SU-DHL-6 (cell line): ENCODE data around the gene KLHL8.

ENCODE experiments used
- H2AFZ ChIP-seq: fragments of 200-600 bp; sonication (generic); 2 replicates; pipeline ENCODE4 v1.6.1; 2014; ENCODE audit warnings: low read depth, mild to moderate bottlenecking, moderate library complexity, mixed read lengths, antibody characterized with exemption, low read length; ENCODE audit not compliant: severe bottlenecking
- H3F3A ChIP-seq: fragments of 200-600 bp; shearing (Covaris generic); 2 replicates; pipeline ENCODE4 v1.6.0; 2016; ENCODE audit warnings: antibody characterized with exemption, mild to moderate bottlenecking; ENCODE audit not compliant: insufficient read depth
- H3K27ac ChIP-seq: fragments of 200-600 bp; sonication (generic); 2 replicates; pipeline ENCODE4 v1.5.1; 2016; ENCODE audit warnings: low read depth, mild to moderate bottlenecking, low read length, moderate library complexity, mixed read lengths
- H3K27me3 ChIP-seq: fragments of 200-600 bp; sonication (generic), shearing (Covaris generic); 2 replicates; pipeline ENCODE4 v1.6.0; 2014; ENCODE audit warnings: mild to moderate bottlenecking, low read length
- H3K36me3 ChIP-seq: fragments of 200-600 bp; sonication (generic); 2 replicates; pipeline ENCODE4 v1.6.1; 2014; ENCODE audit warnings: mild to moderate bottlenecking, low read length, mixed read lengths
- H3K4me2 ChIP-seq: fragments of 300-600, 200-600 bp; shearing (Covaris generic), sonication (generic); 2 replicates; pipeline ENCODE4 v1.6.0; 2014; ENCODE audit warnings: low read length, low read depth, mild to moderate bottlenecking; ENCODE audit not compliant: poor library complexity, severe bottlenecking
- H3K4me3 ChIP-seq: fragments of 200-600 bp; sonication (generic); 2 replicates; pipeline ENCODE4 v1.5.1; 2014; ENCODE audit warnings: antibody characterized with exemption, low read length, mild to moderate bottlenecking, mixed read lengths; ENCODE audit not compliant: insufficient read depth, poor library complexity, severe bottlenecking
- H3K79me2 ChIP-seq: fragments of 200-600 bp; sonication (generic); 2 replicates; pipeline ENCODE4 v1.6.1; 2014; ENCODE audit warnings: mild to moderate bottlenecking, low read length, moderate library complexity; ENCODE audit not compliant: insufficient read depth
- H3K9ac ChIP-seq: fragments of 200-600 bp; sonication (generic); 2 replicates; pipeline ENCODE4 v1.7.0; 2014; ENCODE audit warnings: mild to moderate bottlenecking, low read length
- H3K9me2 ChIP-seq: fragments of 200-600 bp; sonication (generic); replicated peaks from 2 replicates; pipeline ENCODE4 v1.6.1; 2014; ENCODE audit warnings: low read length; ENCODE audit not compliant: insufficient read depth
- H3K9me3 ChIP-seq: fragments of 200-600 bp; sonication (generic); 2 replicates; pipeline ENCODE4 v1.6.1; 2014; ENCODE audit warnings: low read length, mixed read lengths; ENCODE audit not compliant: insufficient read depth
- H4K20me1 ChIP-seq: fragments of 200-600 bp; sonication (generic); 2 replicates; pipeline ENCODE4 v1.6.1; 2014; ENCODE audit warnings: low read depth, mild to moderate bottlenecking, antibody characterized with exemption, low read length, moderate library complexity, mixed read lengths
- EZH2phosphoT487 ChIP-seq: fragments of 200-600 bp; sonication (generic), shearing (Covaris generic); conservative IDR thresholded peaks from 2 replicates; pipeline ENCODE4 v1.6.1; 2018; ENCODE audit warnings: mild to moderate bottlenecking, antibody characterized with exemption, low read length, moderate library complexity, mixed read lengths
- TF ChIP-seq, protein P1 (sequence below): fragments of 200-600 bp; sonication (generic); IDR thresholded peaks from one replicate; pipeline ENCODE4 v1.5.1; 2017; ENCODE audit warnings: antibody characterized with exemption, mild to moderate bottlenecking, low read length, moderate library complexity; ENCODE audit not compliant: insufficient read depth, poor library complexity, severe bottlenecking

Gene KLHL8

DNA sequence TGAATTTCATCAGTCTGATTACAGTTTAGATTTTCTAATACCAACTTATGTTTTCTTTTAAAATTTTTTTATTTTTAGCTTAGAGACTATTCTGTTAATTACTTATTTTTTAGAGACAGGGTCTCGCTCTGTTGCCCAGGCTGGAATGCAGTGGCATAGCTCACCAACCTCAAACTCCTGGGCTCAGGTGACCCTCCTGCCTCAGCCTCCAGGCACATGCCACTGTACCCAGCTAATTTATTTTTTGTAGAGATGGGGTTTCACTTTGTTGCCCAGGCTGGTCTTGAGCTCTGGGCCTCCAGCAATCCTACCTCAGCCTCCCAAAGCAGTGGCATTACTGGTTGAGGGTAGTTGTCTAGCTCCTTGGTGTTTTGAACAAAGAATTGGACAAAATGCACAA lies 102.0 kb downstream of the KLHL8 start:
- no peak overlapping the region for H2AFZ ChIP-seq
- H3K4me3 ChIP-seq: no peak overlapping the region
- no peaks in the 10 kb centered on the region for H3K27me3 ChIP-seq
- H3K27ac ChIP-seq: no peak overlapping the region
- H3K9ac ChIP-seq: no peak overlapping the region
- no peaks in the 10 kb centered on the region for H3K36me3 ChIP-seq
- no peaks in the 10 kb centered on the region for H3K9me2 ChIP-seq
- no peak for TF ChIP-seq EZH2phosphoT487
- TF ChIP-seq, protein P1, sequence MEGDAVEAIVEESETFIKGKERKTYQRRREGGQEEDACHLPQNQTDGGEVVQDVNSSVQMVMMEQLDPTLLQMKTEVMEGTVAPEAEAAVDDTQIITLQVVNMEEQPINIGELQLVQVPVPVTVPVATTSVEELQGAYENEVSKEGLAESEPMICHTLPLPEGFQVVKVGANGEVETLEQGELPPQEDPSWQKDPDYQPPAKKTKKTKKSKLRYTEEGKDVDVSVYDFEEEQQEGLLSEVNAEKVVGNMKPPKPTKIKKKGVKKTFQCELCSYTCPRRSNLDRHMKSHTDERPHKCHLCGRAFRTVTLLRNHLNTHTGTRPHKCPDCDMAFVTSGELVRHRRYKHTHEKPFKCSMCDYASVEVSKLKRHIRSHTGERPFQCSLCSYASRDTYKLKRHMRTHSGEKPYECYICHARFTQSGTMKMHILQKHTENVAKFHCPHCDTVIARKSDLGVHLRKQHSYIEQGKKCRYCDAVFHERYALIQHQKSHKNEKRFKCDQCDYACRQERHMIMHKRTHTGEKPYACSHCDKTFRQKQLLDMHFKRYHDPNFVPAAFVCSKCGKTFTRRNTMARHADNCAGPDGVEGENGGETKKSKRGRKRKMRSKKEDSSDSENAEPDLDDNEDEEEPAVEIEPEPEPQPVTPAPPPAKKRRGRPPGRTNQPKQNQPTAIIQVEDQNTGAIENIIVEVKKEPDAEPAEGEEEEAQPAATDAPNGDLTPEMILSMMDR: no peak
- no peaks in the 10 kb centered on the region for H3K79me2 ChIP-seq
- H3K9me3 ChIP-seq: no peaks in the 10 kb centered on the region
- no peak overlapping the region for H3K4me2 ChIP-seq
- H3F3A ChIP-seq: no peaks in the 10 kb centered on the region
- no peaks in the 10 kb centered on the region for H4K20me1 ChIP-seq

DNA sequence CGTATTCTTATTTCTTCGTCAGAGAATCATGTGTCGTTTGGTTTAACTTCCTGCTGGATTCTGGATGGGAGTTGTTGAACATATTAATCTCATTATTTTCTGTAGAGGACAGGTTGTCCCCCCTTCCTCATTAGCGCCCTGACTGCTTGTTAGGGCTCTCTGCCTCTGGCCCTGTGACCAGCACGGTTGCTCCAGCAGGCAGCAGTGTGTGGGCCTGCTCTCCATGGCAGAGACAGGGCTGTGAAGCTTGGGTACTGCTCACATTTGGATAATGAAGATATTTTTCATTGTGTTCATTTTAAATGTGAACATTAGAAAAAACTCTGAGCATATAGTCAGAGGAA lies 102.7 kb downstream of the KLHL8 start:
- Histone ChIP-seq H3K79me2 (no peaks in the 10 kb centered on the region), H3F3A (no peaks in the 10 kb centered on the region), H3K9me3 (no peaks in the 10 kb centered on the region), H3K36me3 (no peaks in the 10 kb centered on the region), H3K9me2 (no peaks in the 10 kb centered on the region), H2AFZ (no peak overlapping the region), H3K27me3 (no peaks in the 10 kb centered on the region), H4K20me1 (no peaks in the 10 kb centered on the region), H3K4me3 (no peak overlapping the region), H3K9ac (no peak overlapping the region), H3K27ac (no peak overlapping the region), H3K4me2 (no peak overlapping the region)
- TF ChIP-seq EZH2phosphoT487: no peak
- TF ChIP-seq, protein P1: no peak

DNA sequence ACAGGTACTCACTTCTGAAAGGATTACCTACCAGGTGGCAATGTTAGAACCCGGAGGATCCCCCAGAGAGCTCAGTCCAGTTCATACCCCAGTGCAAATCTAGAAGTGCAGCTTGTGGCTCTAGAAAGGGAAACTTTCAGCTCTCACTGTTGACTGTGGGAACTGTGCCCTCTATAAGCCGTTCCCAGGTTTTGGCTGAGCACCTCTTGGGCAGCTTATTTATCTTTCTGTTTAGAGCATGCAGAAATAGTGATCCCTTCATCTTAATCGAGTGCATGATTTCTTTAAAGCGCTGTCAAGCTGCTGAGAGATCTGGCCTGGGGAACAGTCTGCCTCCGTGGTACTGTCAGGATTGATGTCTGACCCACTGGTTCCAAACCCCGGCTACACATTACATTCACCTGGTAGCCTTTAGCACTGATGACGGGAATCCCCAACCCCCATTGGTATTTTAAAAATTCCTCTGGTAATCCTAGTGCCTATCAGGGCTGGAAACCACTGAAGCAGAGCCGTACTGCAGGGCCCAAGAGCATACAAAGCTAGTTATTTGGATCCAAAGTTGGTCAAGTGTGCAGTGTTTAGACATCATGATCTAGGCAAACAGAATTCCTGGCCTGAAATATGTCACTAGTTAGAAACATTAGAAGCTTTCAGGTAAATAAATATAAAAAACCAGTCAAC lies 103.2 kb downstream of the KLHL8 start:
- TF ChIP-seq, protein P1: no peak
- no peak for TF ChIP-seq EZH2phosphoT487
- H3K9me2 ChIP-seq: no peaks in the 10 kb centered on the region
- no peaks in the 10 kb centered on the region for H3K27me3 ChIP-seq
- no peak overlapping the region for H3K9ac ChIP-seq
- H3F3A ChIP-seq: no peaks in the 10 kb centered on the region
- no peak overlapping the region for H2AFZ ChIP-seq
- H3K4me3 ChIP-seq: no peak overlapping the region
- no peaks in the 10 kb centered on the region for H3K79me2 ChIP-seq
- no peak overlapping the region for H3K27ac ChIP-seq
- H3K36me3 ChIP-seq: no peaks in the 10 kb centered on the region
- H3K4me2 ChIP-seq: no peak overlapping the region
- no peaks in the 10 kb centered on the region for H4K20me1 ChIP-seq
- no peaks in the 10 kb centered on the region for H3K9me3 ChIP-seq

DNA sequence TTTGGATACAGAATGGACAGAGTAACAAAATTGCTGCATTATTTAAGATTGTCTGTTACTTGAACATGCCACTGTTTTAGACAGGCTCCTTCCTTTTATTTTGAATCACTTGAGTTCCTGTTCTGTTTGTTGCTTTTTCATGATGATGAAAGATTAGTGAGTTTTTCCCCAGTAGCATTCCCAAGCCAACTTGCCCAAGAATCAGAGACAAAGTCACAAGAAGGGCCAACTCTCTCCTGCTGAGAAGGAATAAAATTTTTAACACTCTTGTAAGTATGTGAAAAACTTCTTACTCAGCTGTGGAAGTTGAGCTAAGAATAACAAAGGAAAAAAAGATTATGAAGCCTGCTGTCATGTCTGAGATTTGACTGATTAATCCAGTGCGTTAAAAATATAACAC lies 104.2 kb downstream of the KLHL8 start:
- Histone ChIP-seq H3K9ac (no peak overlapping the region), H3K4me2 (no peak overlapping the region), H3K79me2 (no peaks in the 10 kb centered on the region), H3K36me3 (no peaks in the 10 kb centered on the region), H3K27me3 (no peaks in the 10 kb centered on the region), H3K9me3 (no peaks in the 10 kb centered on the region), H3K27ac (no peak overlapping the region), H3F3A (no peaks in the 10 kb centered on the region), H2AFZ (no peak overlapping the region), H4K20me1 (no peaks in the 10 kb centered on the region), H3K9me2 (no peaks in the 10 kb centered on the region), H3K4me3 (no peak overlapping the region)
- TF ChIP-seq, protein P1: no peak
- TF ChIP-seq EZH2phosphoT487: no peak
